IMR-90 (cell line): ENCODE results near the gene ZYX. TPM values are rescaled to one million over a fixed set of nuclear protein-coding genes. Genes with fewer than 3 reads are reported as not detected.

Experiments
- ATAC-seq: fragments of 200-7000 bp; cut with Tn5 transposase; 2 replicates; pipeline ENCODE4 v1.9.1; 2020; ENCODE audit warnings: low read depth, mild to moderate bottlenecking, moderate library complexity
- BruUV-seq: library from RNA; stranded (reverse); fragments of 400-500 nt; replicated peaks from 2 replicates; lab custom pipeline; 2021; lab: Mats Ljungman, UMichigan
- CTCF ChIA-PET: fragments of 300-600 bp; formaldehyde crosslinking; extraction: SDS; loops from one replicate; lab custom pipeline; 2021; ENCODE audit warnings: antibody characterized with exemption; lab: Yijun Ruan, JAX
- POLR2A ChIA-PET: fragments of 300-600 bp; sonication (Branson Sonifier 250); formaldehyde crosslinking; loops from one replicate; lab custom pipeline; 2022; ENCODE audit warnings: antibody characterized with exemption; ENCODE audit not compliant: unreplicated experiment; lab: Charles Lee
- DNase-seq: peaks from one replicate; pipeline ENCODE4 v3.0.0; 2013
- H2AFZ ChIP-seq: replicated peaks from 2 replicates; pipeline ENCODE3; 2013; ENCODE audit warnings: low read length, mild to moderate bottlenecking; ENCODE audit not compliant: poor library complexity
- H2AK5ac ChIP-seq: 2 replicates; pipeline ENCODE4 v1.6.1; 2013; ENCODE audit warnings: low read depth, low read length, inconsistent platforms
- H2AK9ac ChIP-seq: replicated peaks from 2 replicates; pipeline ENCODE3; 2013; ENCODE audit warnings: mild to moderate bottlenecking, low read depth, low read length, moderate library complexity; ENCODE audit not compliant: poor library complexity
- H2BK120ac ChIP-seq: 2 replicates; pipeline ENCODE4 v1.6.1; 2013; ENCODE audit warnings: low read depth, low read length, inconsistent platforms
- H2BK15ac ChIP-seq: 3 replicates; pipeline ENCODE4 v1.6.1; 2013; ENCODE audit warnings: low read depth, low read length, inconsistent platforms
- H2BK20ac ChIP-seq: 2 replicates; pipeline ENCODE4 v1.6.1; 2013; ENCODE audit warnings: low read depth, mild to moderate bottlenecking, inconsistent platforms, low read length, moderate library complexity
- H2BK5ac ChIP-seq: 2 replicates; pipeline ENCODE4 v1.6.1; 2013; ENCODE audit warnings: mild to moderate bottlenecking, low read depth, low read length, inconsistent platforms; ENCODE audit not compliant: poor library complexity, severe bottlenecking
- H3K14ac ChIP-seq: replicated peaks from 2 replicates; pipeline ENCODE4 v1.6.1; 2013; ENCODE audit warnings: low read depth, low read length, inconsistent platforms
- H3K18ac ChIP-seq: 2 replicates; pipeline ENCODE4 v1.6.1; 2013; ENCODE audit warnings: low read depth, low read length, control low read depth
- H3K23ac ChIP-seq: 2 replicates; pipeline ENCODE4 v1.6.1; 2013; ENCODE audit warnings: low read depth, low read length, inconsistent platforms
- H3K27ac ChIP-seq: 2 replicates; pipeline ENCODE4 v1.5.1; 2013; ENCODE audit warnings: mild to moderate bottlenecking, control low read depth, low read length; ENCODE audit not compliant: insufficient read depth
- H3K27me3 ChIP-seq: 2 replicates; pipeline ENCODE4 v1.6.1; 2013; ENCODE audit warnings: low read length; ENCODE audit not compliant: control insufficient read depth, insufficient read depth
- H3K36me3 ChIP-seq: 2 replicates; pipeline ENCODE4 v1.6.1; 2013; ENCODE audit warnings: low read length, mixed read lengths; ENCODE audit not compliant: control insufficient read depth, insufficient read depth
- H3K4ac ChIP-seq: 2 replicates; pipeline ENCODE4 v1.6.1; 2013; ENCODE audit warnings: low read depth, low read length, inconsistent platforms
- H3K4me1 ChIP-seq: 2 replicates; pipeline ENCODE4 v1.6.1; 2013; ENCODE audit warnings: low read length, mixed read lengths; ENCODE audit not compliant: control insufficient read depth, insufficient read depth
- H3K4me2 ChIP-seq: 2 replicates; pipeline ENCODE4 v1.6.1; 2013; ENCODE audit warnings: low read depth, mild to moderate bottlenecking, control low read depth, low read length, moderate library complexity
- H3K4me3 ChIP-seq: 2 replicates; pipeline ENCODE4 v1.5.1; 2013; ENCODE audit warnings: low read depth, mild to moderate bottlenecking, control low read depth, low read length, moderate library complexity; ENCODE audit not compliant: insufficient read depth
- H3K56ac ChIP-seq: 2 replicates; pipeline ENCODE4 v1.6.1; 2013; ENCODE audit warnings: low read length, inconsistent platforms; ENCODE audit not compliant: insufficient read depth; ENCODE audit errors: extremely low read depth
- H3K79me1 ChIP-seq, 2 experiments: 2 replicates each; pipeline ENCODE4 v1.6.1; 2013; ENCODE audit warnings: low read length in 2 of 2, inconsistent platforms in 1 of 2, low read depth in 1 of 2
- H3K9ac ChIP-seq: 2 replicates; pipeline ENCODE4 v1.6.1; 2013; ENCODE audit warnings: low read depth, low read length, control low read depth
- H3K9me1 ChIP-seq: 2 replicates; pipeline ENCODE4 v1.6.1; 2013; ENCODE audit warnings: low read length, inconsistent platforms; ENCODE audit not compliant: insufficient read depth
- H3K9me3 ChIP-seq: 2 replicates; pipeline ENCODE4 v1.6.1; 2013; ENCODE audit warnings: low read length; ENCODE audit not compliant: control insufficient read depth, insufficient read depth
- H4K20me1 ChIP-seq: 2 replicates; pipeline ENCODE4 v1.6.1; 2013; ENCODE audit warnings: low read length, inconsistent platforms; ENCODE audit not compliant: insufficient read depth
- H4K5ac ChIP-seq: 2 replicates; pipeline ENCODE4 v1.6.1; 2013; ENCODE audit warnings: mild to moderate bottlenecking, low read depth, low read length, control low read depth
- H4K8ac ChIP-seq, 2 experiments: 2 replicates each; pipeline ENCODE4 v1.6.1; 2013; ENCODE audit warnings: low read depth in 2 of 2, low read length in 2 of 2, control low read depth in 1 of 2, inconsistent platforms in 1 of 2
- H4K91ac ChIP-seq: 2 replicates; pipeline ENCODE4 v1.6.1; 2013; ENCODE audit warnings: low read depth, low read length, inconsistent platforms; ENCODE audit not compliant: insufficient read depth
- BHLHE40 ChIP-seq: fragments of 150-350 bp; IDR thresholded peaks from 2 replicates; pipeline ENCODE4 v1.6.1; 2016; ENCODE audit warnings: mild to moderate bottlenecking, low read depth, low read length
- CEBPB ChIP-seq: IDR thresholded peaks from 2 replicates; pipeline ENCODE4 v1.6.1; 2012; ENCODE audit warnings: low read depth, low read length, improper control_type of control experiment
- CHD1 ChIP-seq: IDR thresholded peaks from 2 replicates; pipeline ENCODE4 v1.6.1; 2012; ENCODE audit warnings: low read depth, low read length, improper control_type of control experiment
- FOS ChIP-seq: fragments of 150-350 bp; IDR thresholded peaks from 2 replicates; pipeline ENCODE4 v1.6.1; 2016; ENCODE audit warnings: low read depth, low read length
- MAFK ChIP-seq: IDR thresholded peaks from 2 replicates; pipeline ENCODE4 v1.6.1; 2012; ENCODE audit warnings: low read depth, low read length, improper control_type of control experiment
- MAZ ChIP-seq: IDR thresholded peaks from 2 replicates; pipeline ENCODE4 v1.6.1; 2012; ENCODE audit warnings: low read depth, mild to moderate bottlenecking, low read length, improper control_type of control experiment, moderate library complexity, borderline replicate concordance
- MXI1 ChIP-seq: IDR thresholded peaks from 2 replicates; pipeline ENCODE4 v1.6.1; 2012; ENCODE audit warnings: low read depth, mild to moderate bottlenecking, low read length, moderate library complexity, borderline replicate concordance
- NFE2L2 ChIP-seq: fragments of 150-350 bp; IDR thresholded peaks from 2 replicates; pipeline ENCODE4 v1.6.1; 2016; ENCODE audit warnings: low read depth, mild to moderate bottlenecking, low read length
- POLR2A ChIP-seq: IDR thresholded peaks from 2 replicates; pipeline ENCODE4 v1.6.1; 2012; ENCODE audit warnings: mild to moderate bottlenecking, low read depth, low read length
- RAD21 ChIP-seq: IDR thresholded peaks from 2 replicates; pipeline ENCODE4 v1.6.1; 2012; ENCODE audit warnings: low read length, improper control_type of control experiment
- RCOR1 ChIP-seq: IDR thresholded peaks from 2 replicates; pipeline ENCODE4 v1.6.1; 2012; ENCODE audit warnings: mild to moderate bottlenecking, low read length, improper control_type of control experiment; ENCODE audit not compliant: insufficient replicate concordance
- RFX5 ChIP-seq: IDR thresholded peaks from 2 replicates; pipeline ENCODE4 v1.8.0; 2012; ENCODE audit warnings: low read depth, mild to moderate bottlenecking, low read length, moderate library complexity
- SMC3 ChIP-seq: fragments of 150-350 bp; IDR thresholded peaks from 2 replicates; pipeline ENCODE4 v1.6.1; 2016; ENCODE audit warnings: low read depth, mild to moderate bottlenecking, antibody characterized with exemption, low read length, moderate library complexity
- WGBS, 2 experiments: methylation state at CpG; one replicate each; pipeline versions ENCODE4 v1.1.5 to v1.1.7; 2013; ENCODE audit warnings: missing lambda C conversion rate in 2 of 2; ENCODE audit not compliant: insufficient read length in 1 of 2; ENCODE audit errors: extremely low coverage in 2 of 2; 5-methylcytosine and 5-hydroxymethylcytosine counted together
- dilution Hi-C: fragments of 300-500 bp; cut with HindIII; formaldehyde crosslinking; loops from one replicate; pipeline ENCODE4 v1.14.3; 2018; ENCODE audit warnings: low sequenced_read_pairs; ENCODE audit not compliant: unreplicated experiment
- in situ Hi-C: fragments of 300-500 bp; cut with MboI; formaldehyde crosslinking; loops from 3 replicates; pipeline ENCODE4 v1.14.3; 2019; ENCODE audit warnings: low sequenced_read_pairs, inconsistent platforms, mixed read lengths
- intact Hi-C: fragments of 100-400 bp; cut with micrococcal nuclease; formaldehyde crosslinking; loops from 2 replicates; pipeline ENCODE4 v1.10.0; 2022
- polyA plus RNA-seq, 3 experiments: library from polyadenylated mRNA; depleted of rRNA; stranded (reverse); fragments of >200 nt; gene quantifications; 2 replicates each; pipeline ENCODE4 v1.2.3, GENCODE V29; 2012; ENCODE audit warnings: low replicate concordance in 1 of 3
- total RNA-seq: library from RNA; depleted of rRNA; stranded (reverse); fragments of >200 nt; gene quantifications from 2 replicates; pipeline ENCODE4 v1.2.3, GENCODE V29; 2012
- TF ChIP-seq, protein P1 (sequence below): fragments of 150-350 bp; IDR thresholded peaks from 2 replicates; pipeline ENCODE4 v1.6.1; 2017; ENCODE audit warnings: mild to moderate bottlenecking, antibody characterized with exemption, low read length, low read depth
- TF ChIP-seq, protein P2 (sequence below): conservative IDR thresholded peaks from 2 replicates; pipeline ENCODE4 v1.5.1; 2012; ENCODE audit warnings: mild to moderate bottlenecking, low read depth, low read length, improper control_type of control experiment
- TF ChIP-seq, protein P3 (sequence below): fragments of 150-350 bp; IDR thresholded peaks from 2 replicates; pipeline ENCODE4 v1.6.1; 2016; ENCODE audit warnings: low read depth, mild to moderate bottlenecking, low read length, moderate library complexity, borderline replicate concordance

The ZYX gene
- total and polyA plus RNA-seq, 2 of the 4 experiments (the other 2 are of a cell fraction) = 22.6 to 334 TPM

DNA sequence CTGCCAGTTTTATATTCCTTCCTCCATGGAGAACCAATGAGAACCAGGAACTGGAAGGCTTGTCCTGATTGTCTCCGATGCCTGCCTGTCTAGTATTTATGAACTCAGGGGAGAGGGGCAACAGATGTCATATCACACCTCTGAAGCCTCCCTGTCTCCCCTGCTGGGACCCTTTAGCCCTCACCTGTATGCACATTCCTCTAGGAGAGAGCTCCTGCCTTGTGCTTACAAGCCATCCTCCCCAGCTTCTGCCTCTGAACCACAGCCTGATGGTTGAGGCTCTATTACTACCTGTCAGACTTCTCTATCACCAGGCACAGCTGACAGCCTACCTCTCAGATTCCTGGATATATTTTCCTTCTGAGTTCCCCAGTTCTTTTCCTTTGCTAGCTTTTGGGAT, 12.8 kb upstream of the ZYX start:
- no peak overlapping the region for H2BK120ac ChIP-seq
- H3K9me1 ChIP-seq = peaks cover 3% of the 10 kb centered on the region; the same call in 1 of the 2 replicates
- no peak overlapping the region for H2AFZ ChIP-seq
- H3K36me3 ChIP-seq = no peaks in the 10 kb centered on the region
- TF ChIP-seq, protein P1, sequence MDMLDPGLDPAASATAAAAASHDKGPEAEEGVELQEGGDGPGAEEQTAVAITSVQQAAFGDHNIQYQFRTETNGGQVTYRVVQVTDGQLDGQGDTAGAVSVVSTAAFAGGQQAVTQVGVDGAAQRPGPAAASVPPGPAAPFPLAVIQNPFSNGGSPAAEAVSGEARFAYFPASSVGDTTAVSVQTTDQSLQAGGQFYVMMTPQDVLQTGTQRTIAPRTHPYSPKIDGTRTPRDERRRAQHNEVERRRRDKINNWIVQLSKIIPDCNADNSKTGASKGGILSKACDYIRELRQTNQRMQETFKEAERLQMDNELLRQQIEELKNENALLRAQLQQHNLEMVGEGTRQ = no peak
- TF ChIP-seq RFX5 (no peak), BHLHE40 (no peak), FOS (no peak), SMC3 (no peak), CHD1 (no peak), MAZ (no peak), RAD21 (no peak), MXI1 (no peak), CEBPB (no peak), POLR2A (no peak), RCOR1 (no peak), NFE2L2 (no peak), MAFK (no peak)
- TF ChIP-seq, protein P2, sequence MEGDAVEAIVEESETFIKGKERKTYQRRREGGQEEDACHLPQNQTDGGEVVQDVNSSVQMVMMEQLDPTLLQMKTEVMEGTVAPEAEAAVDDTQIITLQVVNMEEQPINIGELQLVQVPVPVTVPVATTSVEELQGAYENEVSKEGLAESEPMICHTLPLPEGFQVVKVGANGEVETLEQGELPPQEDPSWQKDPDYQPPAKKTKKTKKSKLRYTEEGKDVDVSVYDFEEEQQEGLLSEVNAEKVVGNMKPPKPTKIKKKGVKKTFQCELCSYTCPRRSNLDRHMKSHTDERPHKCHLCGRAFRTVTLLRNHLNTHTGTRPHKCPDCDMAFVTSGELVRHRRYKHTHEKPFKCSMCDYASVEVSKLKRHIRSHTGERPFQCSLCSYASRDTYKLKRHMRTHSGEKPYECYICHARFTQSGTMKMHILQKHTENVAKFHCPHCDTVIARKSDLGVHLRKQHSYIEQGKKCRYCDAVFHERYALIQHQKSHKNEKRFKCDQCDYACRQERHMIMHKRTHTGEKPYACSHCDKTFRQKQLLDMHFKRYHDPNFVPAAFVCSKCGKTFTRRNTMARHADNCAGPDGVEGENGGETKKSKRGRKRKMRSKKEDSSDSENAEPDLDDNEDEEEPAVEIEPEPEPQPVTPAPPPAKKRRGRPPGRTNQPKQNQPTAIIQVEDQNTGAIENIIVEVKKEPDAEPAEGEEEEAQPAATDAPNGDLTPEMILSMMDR = no peak
- TF ChIP-seq, protein P3, sequence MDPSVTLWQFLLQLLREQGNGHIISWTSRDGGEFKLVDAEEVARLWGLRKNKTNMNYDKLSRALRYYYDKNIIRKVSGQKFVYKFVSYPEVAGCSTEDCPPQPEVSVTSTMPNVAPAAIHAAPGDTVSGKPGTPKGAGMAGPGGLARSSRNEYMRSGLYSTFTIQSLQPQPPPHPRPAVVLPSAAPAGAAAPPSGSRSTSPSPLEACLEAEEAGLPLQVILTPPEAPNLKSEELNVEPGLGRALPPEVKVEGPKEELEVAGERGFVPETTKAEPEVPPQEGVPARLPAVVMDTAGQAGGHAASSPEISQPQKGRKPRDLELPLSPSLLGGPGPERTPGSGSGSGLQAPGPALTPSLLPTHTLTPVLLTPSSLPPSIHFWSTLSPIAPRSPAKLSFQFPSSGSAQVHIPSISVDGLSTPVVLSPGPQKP = no peak
- no peak overlapping the region for H3K4me3 ChIP-seq
- no peak overlapping the region for H3K4me2 ChIP-seq
- dilution Hi-C loops (no loop called here), intact Hi-C loops (no loop called here), in situ Hi-C loops (loop anchor here (5.0 kb wide), 1 partner anchor 71 kb away; no protein-coding TSS in a partner anchor)
- H3K18ac ChIP-seq = no peak overlapping the region
- no peak for ATAC-seq
- peaks cover 21% of the 10 kb centered on the region for H3K27me3 ChIP-seq
- ChIA-PET POLR2A (no interaction called here), CTCF (interaction anchor here (2.1 kb wide), 1 partner anchor 128 kb away, joined by 9 read pairs; no protein-coding TSS in a partner anchor)
- BruUV-seq = no TSS peak
- H2BK15ac ChIP-seq = no peak overlapping the region
- no peak overlapping the region for H4K5ac ChIP-seq
- H2AK5ac ChIP-seq = no peak overlapping the region
- no peak overlapping the region for H4K8ac ChIP-seq
- no peak for DNase-seq
- H2BK5ac ChIP-seq = no peak overlapping the region
- peaks cover 4% of the 10 kb centered on the region; the same call in 1 of the 2 replicates for H3K4me1 ChIP-seq
- no peaks in the 10 kb centered on the region for H4K20me1 ChIP-seq
- H4K91ac ChIP-seq = no peak overlapping the region
- H3K27ac ChIP-seq = no peak overlapping the region
- H3K4ac ChIP-seq = no peak overlapping the region
- no peak overlapping the region for H3K9ac ChIP-seq
- H3K79me1 ChIP-seq = no peaks in the 10 kb centered on the region
- H2BK20ac ChIP-seq = no peak overlapping the region
- no peaks in the 10 kb centered on the region for H3K9me3 ChIP-seq
- no peak overlapping the region for H3K14ac ChIP-seq
- no CpG with 5 or more reads among the region's 1 CpG for WGBS, 2 experiments
- no peak overlapping the region for H2AK9ac ChIP-seq
- no peak overlapping the region for H3K23ac ChIP-seq
- H3K56ac ChIP-seq = no peak overlapping the region
